Measurements from ENCODE around the gene UBR3. TPM values are rescaled to one million over a fixed set of nuclear protein-coding genes. Genes with fewer than 3 reads are reported as not detected.
"Not testable (repeated sequence)": the region's sequence is repeated elsewhere in the genome, so short reads cannot be mapped to it uniquely, and the experiment has no call there.

The UBR3 gene
- total RNA-seq (2014; rRNA removed; shearing (Covaris generic); ENCODE audit: low replicate concordance): 24.5 and 34.9 TPM in 2 replicates

- H3K36me3 ChIP-seq: peaks cover 21% of the 10 kb centered on the region
- peak; percentile 93 for DNase-seq
- H3K4me3 ChIP-seq: peak within 1 kb of the TSS; percentile 88
- H3K27me3 ChIP-seq: no peaks in the 10 kb centered on the region
- no peaks in the 10 kb centered on the region for H3K9me3 ChIP-seq
Observed at GRCh38 chr2:169827272-169828140, at the start of gene UBR3. UBR3 (plus strand) TSS chr2:169827454; CDS start chr2:169827508, 54 bp downstream.

DNA sequence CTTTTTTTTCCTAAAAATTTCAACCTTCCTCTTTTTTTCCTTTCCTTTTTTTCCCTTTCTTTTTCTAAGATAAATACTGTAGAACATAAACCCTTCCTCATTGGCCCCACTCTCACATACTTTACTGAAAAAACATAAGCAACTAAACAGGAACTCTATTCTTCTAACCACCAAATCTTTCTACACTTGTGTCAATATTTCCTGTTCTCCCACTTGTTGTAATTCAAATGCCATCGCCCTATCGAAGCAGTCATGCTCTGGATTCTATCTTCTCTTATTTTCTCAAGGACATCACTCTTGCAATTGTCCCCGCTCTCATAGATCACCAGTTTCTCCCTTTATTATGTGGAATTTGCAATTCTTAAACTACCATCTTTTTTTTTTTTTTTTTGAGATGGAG, 48.8 kb upstream of the UBR3 start:
- no peak for DNase-seq
- Histone ChIP-seq H3K9me3 (no peaks in the 10 kb centered on the region), H3K4me3 (no peak overlapping the region), H3K27me3 (no peaks in the 10 kb centered on the region), H3K36me3 (no peaks in the 10 kb centered on the region)

- Histone ChIP-seq H3K27me3 (no peaks in the 10 kb centered on the region), H3K36me3 (no peaks in the 10 kb centered on the region), H3K4me3 (no peak overlapping the region), H3K9me3 (no peaks in the 10 kb centered on the region)
- no peak for DNase-seq
Observed at GRCh38 chr2:169781249-169782013, 45.8 kb upstream of the UBR3 start.

DNA sequence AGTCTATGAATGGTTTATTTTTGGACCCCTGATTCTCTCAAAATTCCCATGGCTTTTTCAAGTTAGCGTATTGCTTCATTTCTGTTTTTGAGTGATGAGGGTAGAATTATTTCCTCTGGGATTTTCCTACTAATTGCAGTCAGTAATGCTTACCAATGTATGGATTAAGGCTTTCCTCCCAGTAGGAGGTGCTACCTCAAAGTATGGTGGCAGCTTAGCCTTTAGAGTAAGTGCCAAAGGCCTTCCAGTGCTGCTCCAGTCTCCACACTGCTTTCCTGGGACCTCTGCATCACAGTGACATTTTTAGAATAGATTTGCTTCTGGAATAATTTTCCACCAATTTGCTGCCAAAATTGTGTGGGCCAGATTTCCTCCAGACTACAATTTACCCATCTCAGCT, 44.7 kb upstream of the UBR3 start:
- DNase-seq: no peak
- Histone ChIP-seq H3K27me3 (no peaks in the 10 kb centered on the region), H3K4me3 (no peak overlapping the region), H3K36me3 (no peaks in the 10 kb centered on the region), H3K9me3 (no peaks in the 10 kb centered on the region)

GRCh38 chr2:169790581-169790980, 36.7 kb upstream of the UBR3 start:
- Histone ChIP-seq H3K27me3 (no peaks in the 10 kb centered on the region), H3K9me3 (peaks cover 3% of the 10 kb centered on the region; the same call in 1 of the 2 replicates), H3K36me3 (no peaks in the 10 kb centered on the region), H3K4me3 (no peak overlapping the region)
- no peak for DNase-seq

GRCh38 chr2:169795181-169795580, 32.1 kb upstream of the UBR3 start:
- Histone ChIP-seq H3K9me3 (peaks cover 3% of the 10 kb centered on the region; the same call in 1 of the 2 replicates), H3K27me3 (no peaks in the 10 kb centered on the region), H3K36me3 (peaks cover 6% of the 10 kb centered on the region), H3K4me3 (no peak overlapping the region)
- DNase-seq: no peak

- H3K36me3 ChIP-seq: peaks cover 16% of the 10 kb centered on the region
- H3K27me3 ChIP-seq: no peaks in the 10 kb centered on the region
- DNase-seq: no peak
- H3K9me3 ChIP-seq: peaks cover 3% of the 10 kb centered on the region; the same call in 1 of the 2 replicates
- H3K4me3 ChIP-seq: no peak overlapping the region
Observed at GRCh38 chr2:169796441-169796840, 30.8 kb upstream of the UBR3 start.

DNA sequence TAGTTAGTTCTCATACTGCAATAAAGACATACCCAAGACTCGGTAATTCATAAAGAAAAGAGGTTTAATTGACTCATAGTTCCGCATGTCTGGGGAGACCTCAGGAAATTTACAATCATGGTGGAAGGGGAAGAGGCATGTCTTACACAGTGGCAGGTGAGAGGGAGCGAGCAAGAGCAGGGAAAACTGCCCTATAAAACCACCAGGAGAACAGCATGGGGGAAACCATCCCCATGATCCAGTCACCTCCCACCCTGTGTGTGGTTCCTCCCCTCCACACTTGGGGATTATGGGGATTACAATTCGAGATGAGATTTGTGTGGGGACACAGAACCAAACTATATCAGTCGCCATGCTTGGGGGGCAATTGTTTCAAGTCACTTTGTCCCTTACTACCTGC, 29.7 kb upstream of the UBR3 start:
- Histone ChIP-seq H3K4me3 (no peak overlapping the region), H3K9me3 (peaks cover 3% of the 10 kb centered on the region; the same call in 1 of the 2 replicates), H3K27me3 (no peaks in the 10 kb centered on the region), H3K36me3 (peaks cover 28% of the 10 kb centered on the region)
- DNase-seq: no peak

DNA sequence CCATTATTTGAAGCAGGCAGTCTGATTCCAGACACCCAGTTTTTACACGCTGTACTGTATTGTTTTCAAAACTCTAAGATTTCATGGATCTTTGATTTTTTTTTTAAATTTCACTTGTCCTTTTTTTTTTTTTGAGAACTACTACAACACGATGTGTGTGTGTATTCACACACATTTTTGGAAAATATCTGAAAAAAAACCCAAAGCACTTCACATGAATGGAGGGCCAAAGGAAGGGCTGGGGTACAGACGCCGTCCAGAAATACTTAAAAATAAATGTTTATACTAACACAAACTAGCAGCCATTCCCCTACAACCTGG, 28.9 kb upstream of the UBR3 start:
- H3K27me3 ChIP-seq: no peaks in the 10 kb centered on the region
- peaks cover 3% of the 10 kb centered on the region; the same call in 1 of the 2 replicates for H3K9me3 ChIP-seq
- DNase-seq: no peak
- peaks cover 33% of the 10 kb centered on the region for H3K36me3 ChIP-seq
- peak overlapping the region; percentile 64 for H3K4me3 ChIP-seq

- DNase-seq: peak; percentile 96
- peak within 1 kb of the TSS; percentile 64 for H3K4me3 ChIP-seq
- H3K9me3 ChIP-seq: peaks cover 3% of the 10 kb centered on the region; the same call in 1 of the 2 replicates
- no peaks in the 10 kb centered on the region for H3K27me3 ChIP-seq
- peaks cover 39% of the 10 kb centered on the region for H3K36me3 ChIP-seq
Observed at GRCh38 chr2:169798718-169799592, 28.3 kb upstream of the UBR3 start, which contains the start of gene SSB. SSB (plus strand) TSS chr2:169798871; CDS start chr2:169800961, 2,090 bp downstream.

DNA sequence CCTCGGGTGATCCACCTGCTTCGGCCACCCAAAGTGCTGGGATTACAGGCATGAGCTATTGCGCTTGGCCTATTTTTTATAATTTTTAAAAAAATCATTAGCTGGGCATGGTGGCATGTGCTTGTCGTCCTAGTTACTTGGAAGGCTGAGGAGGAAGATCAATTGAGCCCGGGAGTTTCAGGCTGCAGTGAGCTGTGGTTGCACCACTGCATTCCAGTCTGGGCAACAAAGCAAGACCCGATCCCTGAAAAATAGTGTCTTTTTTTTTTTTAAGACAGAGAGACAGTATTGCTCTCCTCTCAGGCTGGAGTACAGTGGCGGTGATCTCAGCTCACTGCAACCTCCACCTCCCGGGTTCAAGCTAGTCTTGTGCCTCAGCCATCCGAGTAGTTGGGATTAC, 23.8 kb upstream of the UBR3 start:
- Histone ChIP-seq H3K9me3 (no peaks in the 10 kb centered on the region), H3K4me3 (no peak overlapping the region), H3K27me3 (no peaks in the 10 kb centered on the region), H3K36me3 (peaks cover 75% of the 10 kb centered on the region)
- no peak for DNase-seq

DNA sequence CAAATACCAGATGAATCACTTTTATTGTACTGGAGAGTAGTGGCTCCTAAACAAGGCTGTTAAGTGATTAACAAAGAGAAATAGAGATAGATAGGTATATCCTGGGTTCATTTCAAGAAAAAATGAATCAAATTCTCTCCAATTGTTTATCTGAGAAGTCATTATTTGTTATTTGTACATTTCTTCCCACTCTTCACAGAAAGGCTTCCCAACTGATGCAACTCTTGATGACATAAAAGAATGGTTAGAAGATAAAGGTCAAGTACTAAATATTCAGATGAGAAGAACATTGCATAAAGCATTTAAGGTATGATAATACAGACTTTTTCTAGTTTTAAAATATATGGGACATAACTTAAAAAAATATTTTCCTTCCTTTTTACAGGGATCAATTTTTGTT, 20.7 kb upstream of the UBR3 start:
- H3K27me3 ChIP-seq: no peaks in the 10 kb centered on the region
- H3K36me3 ChIP-seq: peaks cover 88% of the 10 kb centered on the region
- no peak for DNase-seq
- H3K9me3 ChIP-seq: no peaks in the 10 kb centered on the region
- H3K4me3 ChIP-seq: no peak overlapping the region

DNA sequence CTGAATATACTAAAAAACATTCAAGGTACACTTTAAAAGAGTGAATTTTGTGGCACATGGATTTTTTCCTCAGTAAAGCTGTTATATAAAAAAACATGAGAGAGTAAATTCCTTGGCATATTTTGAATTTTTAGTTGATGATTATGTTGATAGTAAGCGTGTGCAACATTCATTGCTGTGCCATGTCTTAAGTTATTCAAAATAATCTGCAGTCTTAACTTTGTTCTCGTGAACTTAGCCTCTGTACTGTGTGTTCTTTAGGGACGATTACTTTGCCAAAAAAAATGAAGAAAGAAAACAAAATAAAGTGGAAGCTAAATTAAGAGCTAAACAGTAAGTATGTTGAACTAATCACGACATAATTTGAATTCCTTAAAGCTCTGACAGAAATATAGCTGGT, 19.0 kb upstream of the UBR3 start:
- peaks cover 88% of the 10 kb centered on the region for H3K36me3 ChIP-seq
- no peaks in the 10 kb centered on the region for H3K27me3 ChIP-seq
- no peaks in the 10 kb centered on the region for H3K9me3 ChIP-seq
- H3K4me3 ChIP-seq: no peak overlapping the region
- DNase-seq: no peak

GRCh38 chr2:169815849-169816248, 11.4 kb upstream of the UBR3 start:
- peaks cover 81% of the 10 kb centered on the region for H3K36me3 ChIP-seq
- peak; percentile 19 for DNase-seq

GRCh38 chr2:169816961-169817360, 10.3 kb upstream of the UBR3 start:
- DNase-seq, H3K9me3 ChIP-seq, H3K27me3 ChIP-seq, H3K4me3 ChIP-seq: not testable (repeated sequence)
- H3K36me3 ChIP-seq: peaks cover 72% of the 10 kb centered on the region

More at GRCh38 chr2:169815849-169816248, 11.4 kb upstream of the UBR3 start:
- Histone ChIP-seq H3K4me3 (no peak overlapping the region), H3K9me3 (peaks cover 8% of the 10 kb centered on the region), H3K27me3 (no peaks in the 10 kb centered on the region)

DNA sequence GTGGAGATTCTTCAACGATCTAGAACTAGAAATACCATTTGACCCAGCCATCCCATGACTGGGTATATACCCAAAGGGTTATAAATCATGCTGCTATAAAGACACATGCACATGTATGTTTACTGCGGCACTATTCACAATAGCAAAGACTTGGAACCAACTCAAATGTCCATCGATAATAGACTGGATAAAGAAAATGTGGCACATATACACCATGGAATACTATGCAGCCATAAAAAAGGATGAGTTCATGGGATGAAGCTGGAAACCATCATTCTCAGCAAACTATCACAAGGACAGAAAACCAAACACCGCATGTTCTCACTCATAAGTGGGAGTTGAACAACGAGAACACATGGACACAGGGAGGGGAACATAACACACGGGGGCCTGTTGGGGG, 9.9 kb upstream of the UBR3 start:
- not testable (repeated sequence) for H3K9me3 ChIP-seq, DNase-seq, H3K4me3 ChIP-seq, H3K27me3 ChIP-seq
- H3K36me3 ChIP-seq: peaks cover 67% of the 10 kb centered on the region
